Glutamatergic neuron (in vitro differentiated cells): Measurements from ENCODE around the gene LRRC26. TPM values are rescaled to one million over a fixed set of nuclear protein-coding genes. Genes with fewer than 3 reads are reported as not detected.
A peak's percentile ranks its signal among the peaks of the same experiment; 100 is the strongest.

Source experiments
- DNase-seq: peaks from one replicate; pipeline ENCODE4 v3.0.0; 2022
- H3K27ac Mint-ChIP-seq: one replicate; pipeline ENCODE4 v1.8.0; 2020; ENCODE audit warnings: mild to moderate bottlenecking, mixed read lengths, inconsistent platforms; ENCODE audit not compliant: unreplicated experiment
- H3K27me3 Mint-ChIP-seq: one replicate; pipeline ENCODE4 v1.8.0; 2020; ENCODE audit warnings: mild to moderate bottlenecking, moderate library complexity, mixed read lengths, inconsistent platforms; ENCODE audit not compliant: unreplicated experiment
- H3K36me3 Mint-ChIP-seq: one replicate; pipeline ENCODE4 v1.8.0; 2020; ENCODE audit warnings: mild to moderate bottlenecking, mixed read lengths, inconsistent platforms; ENCODE audit not compliant: unreplicated experiment
- H3K4me1 Mint-ChIP-seq: one replicate; pipeline ENCODE4 v1.8.0; 2020; ENCODE audit warnings: mild to moderate bottlenecking, low read depth, mixed read lengths, inconsistent platforms; ENCODE audit not compliant: unreplicated experiment
- H3K4me3 Mint-ChIP-seq: one replicate; pipeline ENCODE4 v1.8.0; 2020; ENCODE audit warnings: mild to moderate bottlenecking, mixed read lengths, inconsistent platforms; ENCODE audit not compliant: unreplicated experiment
- H3K9me3 Mint-ChIP-seq: one replicate; pipeline ENCODE4 v1.8.0; 2020; ENCODE audit warnings: mild to moderate bottlenecking, moderate library complexity, mixed read lengths, inconsistent platforms; ENCODE audit not compliant: unreplicated experiment
- CTCF ChIP-seq: fragments of 200-600 bp; sonication (generic); IDR thresholded peaks from one replicate; pipeline ENCODE4 v1.5.0; 2021; ENCODE audit not compliant: partially characterized antibody, unreplicated experiment
- total RNA-seq: library from RNA; stranded (reverse); fragmentation: NEBNext Ultra II Directional; extraction: Animal tissue kit (Norgen Biotek cat#: 25700); gene quantifications from one replicate; pipeline ENCODE4 v1.2.1, GENCODE V29; 2021; ENCODE audit not compliant: unreplicated experiment

The LRRC26 gene
- total RNA-seq, 1 donor from 2014 or later: 0.98 TPM

GRCh38 chr9:137168904-137169856 lies 671 bp downstream of the LRRC26 start:
- DNase-seq: peak; percentile 77
- H3K4me3 Mint-ChIP-seq: peak overlapping the region; percentile 84
- H3K27ac Mint-ChIP-seq: no peak overlapping the region
- peaks cover 3% of the 10 kb centered on the region for H3K9me3 Mint-ChIP-seq
- peaks cover 9% of the 10 kb centered on the region for H3K27me3 Mint-ChIP-seq
- no peaks in the 10 kb centered on the region for H3K4me1 Mint-ChIP-seq
- no peaks in the 10 kb centered on the region for H3K36me3 Mint-ChIP-seq
- no peak for TF ChIP-seq CTCF

GRCh38 chr9:137168573-137168903 lies 1.3 kb downstream of the LRRC26 start:
- Mint-ChIP-seq H3K4me3 (peak overlapping the region; percentile 64), H3K27me3 (peaks cover 10% of the 10 kb centered on the region), H3K4me1 (no peaks in the 10 kb centered on the region), H3K27ac (no peak overlapping the region), H3K36me3 (no peaks in the 10 kb centered on the region), H3K9me3 (peaks cover 3% of the 10 kb centered on the region)
- no peak for DNase-seq
- TF ChIP-seq CTCF: no peak

GRCh38 chr9:137167747-137168572 lies 1.9 kb downstream of the LRRC26 start:
- TF ChIP-seq CTCF: no peak
- DNase-seq: peak; percentile 74
- H3K27me3 Mint-ChIP-seq: peaks cover 15% of the 10 kb centered on the region
- no peaks in the 10 kb centered on the region for H3K36me3 Mint-ChIP-seq
- H3K4me1 Mint-ChIP-seq: no peaks in the 10 kb centered on the region
- peaks cover 5% of the 10 kb centered on the region for H3K9me3 Mint-ChIP-seq
- peak overlapping the region; percentile 71 for H3K4me3 Mint-ChIP-seq
- H3K27ac Mint-ChIP-seq: no peak overlapping the region

GRCh38 chr9:137167277-137167746 lies 2.5 kb downstream of the LRRC26 start:
- no peak for DNase-seq
- Mint-ChIP-seq H3K4me3 (no peak overlapping the region), H3K27me3 (peaks cover 15% of the 10 kb centered on the region), H3K9me3 (peaks cover 5% of the 10 kb centered on the region), H3K27ac (no peak overlapping the region), H3K36me3 (no peaks in the 10 kb centered on the region), H3K4me1 (no peaks in the 10 kb centered on the region)
- no peak for TF ChIP-seq CTCF
